Ishikawa (cell line): Measurements from ENCODE around the gene PGAP3.

ENCODE experiments used
- CEBPB ChIP-seq: IDR thresholded peaks from 2 replicates; pipeline ENCODE4 v1.6.1; 2012
- CREB1 ChIP-seq: IDR thresholded peaks from 2 replicates; pipeline ENCODE4 v1.6.1; 2012; ENCODE audit warnings: low read depth
- EGR1 ChIP-seq: IDR thresholded peaks from 2 replicates; pipeline ENCODE4 v1.6.1; 2012
- EP300 ChIP-seq: IDR thresholded peaks from 2 replicates; pipeline ENCODE4 v1.6.1; 2012; ENCODE audit warnings: borderline replicate concordance
- FOXM1 ChIP-seq: IDR thresholded peaks from 2 replicates; pipeline ENCODE4 v1.6.1; 2012; ENCODE audit warnings: low read depth, borderline replicate concordance
- MAX ChIP-seq: IDR thresholded peaks from 2 replicates; pipeline ENCODE4 v1.6.1; 2012
- NFIC ChIP-seq: IDR thresholded peaks from 2 replicates; pipeline ENCODE4 v1.6.1; 2012
- RAD21 ChIP-seq: IDR thresholded peaks from 2 replicates; pipeline ENCODE4 v1.6.1; 2012; ENCODE audit warnings: low read depth
- REST ChIP-seq: IDR thresholded peaks from 2 replicates; pipeline ENCODE4 v1.6.1; 2012; ENCODE audit warnings: low read depth, mild to moderate bottlenecking
- TAF1 ChIP-seq: IDR thresholded peaks from 2 replicates; pipeline ENCODE4 v1.6.1; 2012; ENCODE audit warnings: low read depth, mild to moderate bottlenecking
- TCF12 ChIP-seq: IDR thresholded peaks from 2 replicates; pipeline ENCODE4 v1.6.1; 2012; ENCODE audit warnings: low read depth
- TEAD4 ChIP-seq: IDR thresholded peaks from 2 replicates; pipeline ENCODE4 v1.6.1; 2012
- USF1 ChIP-seq: IDR thresholded peaks from 2 replicates; pipeline ENCODE4 v1.6.1; 2012
- YY1 ChIP-seq: IDR thresholded peaks from 2 replicates; pipeline ENCODE4 v1.6.1; 2012; ENCODE audit warnings: low read depth
- ZBTB7A ChIP-seq: IDR thresholded peaks from 2 replicates; pipeline ENCODE4 v1.6.1; 2012; ENCODE audit warnings: low read depth

PGAP3 gene

GRCh38 chr17:39696731-39697130, 8.9 kb upstream of the PGAP3 start:
- no peak for TF ChIP-seq ZBTB7A
- no peak for TF ChIP-seq CEBPB
- no peak for TF ChIP-seq USF1
- TF ChIP-seq EP300 = no peak
- TF ChIP-seq RAD21 = no peak
- no peak for TF ChIP-seq REST
- TF ChIP-seq TCF12 = no peak
- no peak for TF ChIP-seq NFIC

GRCh38 chr17:39695089-39695474, 7.2 kb upstream of the PGAP3 start:
- TF ChIP-seq USF1 = no peak
- TF ChIP-seq CEBPB = no peak
- TF ChIP-seq TCF12 = no peak
- TF ChIP-seq NFIC = no peak
- no peak for TF ChIP-seq TAF1
- no peak for TF ChIP-seq EP300

- no peak for TF ChIP-seq NFIC
Measured at GRCh38 chr17:39694593-39694992, 6.7 kb upstream of the PGAP3 start.

GRCh38 chr17:39688945-39689344, 1.1 kb upstream of the PGAP3 start:
- TF ChIP-seq TEAD4 (no peak), YY1 (no peak), CREB1 (no peak), FOXM1 (no peak), NFIC (no peak), RAD21 (no peak), USF1 (no peak), TAF1 (no peak), REST (no peak), MAX (no peak), EGR1 (no peak), ZBTB7A (no peak), TCF12 (no peak)

GRCh38 chr17:39688475-39688835, 598 bp upstream of the PGAP3 start:
- TF ChIP-seq USF1 (no peak), ZBTB7A (no peak), TAF1 (no peak), YY1 (no peak), RAD21 (no peak), CEBPB (no peak), FOXM1 (no peak), EGR1 (no peak), EP300 (no peak), MAX (no peak), TCF12 (no peak), NFIC (no peak), TEAD4 (no peak)

GRCh38 chr17:39687101-39687545, 734 bp downstream of the PGAP3 start:
- no peak for TF ChIP-seq TAF1
- no peak for TF ChIP-seq TCF12
- TF ChIP-seq RAD21 = no peak
- TF ChIP-seq CREB1 = no peak
- no peak for TF ChIP-seq NFIC
- no peak for TF ChIP-seq ZBTB7A
- TF ChIP-seq EP300 = no peak
- no peak for TF ChIP-seq USF1
- TF ChIP-seq YY1 = no peak
- TF ChIP-seq REST = no peak
- no peak for TF ChIP-seq CEBPB
- TF ChIP-seq MAX = no peak
- TF ChIP-seq FOXM1 = no peak
- no peak for TF ChIP-seq EGR1
